ENCODE results near the gene CHAD. TPM values are rescaled to one million over a fixed set of nuclear protein-coding genes. Genes with fewer than 3 reads are reported as not detected.

The CHAD gene
- total and polyA plus RNA-seq, 2 of the 13 experiments (the other 11 are each of a cell fraction or from before 2014, with no cell fraction given): 1.4 TPM; not detected in 1

- TF ChIP-seq TFDP1 (CRISPR knock-in tag; IDR thresholded peaks at IDR 0.05; ENCODE audit: borderline replicate concordance): peak; percentile 87; the same call in 1 of the 2 replicates
- peak; percentile 19; the same call in 1 of the 2 replicates for TF ChIP-seq SSRP1 (CRISPR knock-in tag; IDR thresholded peaks at IDR 0.05)
- TF ChIP-seq BCL3 (CRISPR knock-in tag; IDR thresholded peaks at IDR 0.05): peak; percentile 82
- TF ChIP-seq ZNF577 (CRISPR knock-in tag; IDR thresholded peaks at IDR 0.05; ENCODE audit: borderline replicate concordance, low read depth): no peak
- peak; percentile 97 for TF ChIP-seq ZFY (CRISPR knock-in tag; IDR thresholded peaks at IDR 0.05)
- TF ChIP-seq ZNF251 (CRISPR knock-in tag; IDR thresholded peaks at IDR 0.05): no peak
- TF ChIP-seq NR2F2 (IDR thresholded peaks at IDR 0.05; ENCODE audit: borderline replicate concordance, low read depth): peak; percentile 28; the same call in 1 of the 2 replicates
- TF ChIP-seq GZF1 (CRISPR knock-in tag; IDR thresholded peaks at IDR 0.05): no peak; the same call in 1 of the 2 replicates
- no peak for TF ChIP-seq CREM (IDR thresholded peaks at IDR 0.05)
- no peak for TF ChIP-seq CREM (CRISPR knock-in tag; IDR thresholded peaks at IDR 0.05)
- TF ChIP-seq ZNF354B (CRISPR knock-in tag; IDR thresholded peaks at IDR 0.05): 0 out of 2 replicates have a peak, but pooled peaks have one; percentile 42
- TF ChIP-seq SMAD3 (CRISPR knock-in tag; IDR thresholded peaks at IDR 0.05): 0 out of 2 replicates have a peak, but pooled peaks have one; percentile 15
- TF ChIP-seq SNAPC5 (CRISPR knock-in tag; IDR thresholded peaks at IDR 0.05; ENCODE audit: borderline replicate concordance): 0 out of 2 replicates have a peak, but pooled peaks have one; percentile 68
- TF ChIP-seq KMT2A (CRISPR knock-in tag; IDR thresholded peaks at IDR 0.05): peak; percentile 69; the same call in 1 of the 2 replicates
- no peak; the same call in 1 of the 2 replicates for TF ChIP-seq HES4 (CRISPR knock-in tag; IDR thresholded peaks at IDR 0.05; ENCODE audit: borderline replicate concordance)
- TF ChIP-seq ZSCAN31 (CRISPR knock-in tag; IDR thresholded peaks at IDR 0.05; ENCODE audit: low read depth): peak; percentile 98
- TF ChIP-seq GATA4 (IDR thresholded peaks at IDR 0.05; ENCODE audit: borderline replicate concordance, low read depth): no peak
- peak; percentile 78; the same call in 1 of the 2 replicates for TF ChIP-seq ZNF34 (CRISPR knock-in tag; IDR thresholded peaks at IDR 0.05; ENCODE audit: borderline replicate concordance)
- TF ChIP-seq HMGXB3 (CRISPR knock-in tag; IDR thresholded peaks at IDR 0.05; ENCODE audit: borderline replicate concordance): 0 out of 2 replicates have a peak, but pooled peaks have one; percentile 14
- TF ChIP-seq LBX2 (CRISPR knock-in tag; IDR thresholded peaks at IDR 0.05; ENCODE audit: borderline replicate concordance): peak; percentile 58; the same call in 1 of the 2 replicates
- TF ChIP-seq SIN3B (IDR thresholded peaks at IDR 0.05; ENCODE audit: low read length): peak; percentile 69
- no peak for TF ChIP-seq PAX8 (CRISPR knock-in tag; IDR thresholded peaks at IDR 0.05; ENCODE audit: borderline replicate concordance)
These were observed 10.0 kb upstream of the CHAD start, which contains the start of gene RSAD1 (continued) for GRCh38 chr17:50478391-50479381.
